Suprapubic skin (tissue), 4 donors: Measurements from ENCODE around the gene SIGLEC8. TPM values are rescaled to one million over a fixed set of nuclear protein-coding genes. Genes with fewer than 3 reads are reported as not detected.
"Not testable (repeated sequence)": the region's sequence is repeated elsewhere in the genome, so short reads cannot be mapped to it uniquely, and the experiment has no call there.

ENCODE experiments used
- DNase-seq, 2 donors: peaks; one replicate each; pipeline ENCODE4 v3.0.0-alpha.2; 2019; ENCODE audit warnings: low spot score in 2 of 2
- H3K27ac ChIP-seq: fragments of 200-600 bp; sonication (generic); one replicate; pipeline ENCODE4 v1.5.1; 2019
- H3K27me3 ChIP-seq: fragments of 200-600 bp; sonication (generic); one replicate; pipeline ENCODE4 v1.5.1; 2019
- H3K36me3 ChIP-seq: fragments of 200-600 bp; sonication (generic); one replicate; pipeline ENCODE4 v1.5.1; 2019
- H3K4me1 ChIP-seq: fragments of 200-600 bp; sonication (generic); one replicate; pipeline ENCODE4 v1.5.1; 2019
- H3K4me3 ChIP-seq: fragments of 200-600 bp; sonication (generic); one replicate; pipeline ENCODE4 v1.5.1; 2019; ENCODE audit warnings: mild to moderate bottlenecking
- H3K9me3 ChIP-seq: fragments of 200-600 bp; sonication (generic); one replicate; pipeline ENCODE4 v1.5.1; 2019
- CTCF ChIP-seq, 2 donors: fragments of 200-600 bp in 1 of 2; fragments of 450-650 bp in 1 of 2; sonication (generic) in 1 of 2; IDR thresholded peaks; one replicate each; pipeline ENCODE4 v1.5.1; 2016 to 2019; ENCODE audit warnings: antibody characterized with exemption in 2 of 2, mild to moderate bottlenecking in 1 of 2, moderate library complexity in 1 of 2
- EP300 ChIP-seq: sonication (generic); formaldehyde crosslinking; IDR thresholded peaks from one replicate; pipeline ENCODE4 v1.6.1; 2017; ENCODE audit warnings: antibody characterized with exemption
- POLR2A ChIP-seq, 2 donors: fragments of 450-650 bp; IDR thresholded peaks; one replicate each; pipeline ENCODE4 v1.6.1; 2017; ENCODE audit warnings: antibody characterized with exemption in 2 of 2, mild to moderate bottlenecking in 2 of 2, moderate library complexity in 2 of 2
- POLR2AphosphoS5 ChIP-seq, 3 donors: sonication (generic); formaldehyde crosslinking; IDR thresholded peaks; one replicate each; pipeline ENCODE4 v1.6.1; 2017; ENCODE audit warnings: antibody characterized with exemption in 3 of 3
- WGBS: methylation state at CpG from one replicate; pipeline ENCODE4 v1.1.5; 2018; 5-methylcytosine and 5-hydroxymethylcytosine counted together
- total RNA-seq, 4 donors: library from RNA; depleted of rRNA; stranded (reverse); fragments of >200 nt; gene quantifications; one replicate each; pipeline ENCODE4 v1.1.0, GENCODE V29; 2016

Gene SIGLEC8
- total RNA-seq, 4 donors from 2014 or later, result 0.21 to 1.0 TPM; not detected in 2

GRCh38 chr19:51469162-51469561, 10.9 kb upstream of the SIGLEC8 start:
- TF ChIP-seq EP300 (no peak), POLR2AphosphoS5 (IDR thresholded peaks at IDR 0.05) (no peak), CTCF (IDR thresholded peaks at IDR 0.05) (no peak), POLR2A (IDR thresholded peaks at IDR 0.05) (no peak)
- no peaks in the 10 kb centered on the region for H3K9me3 ChIP-seq
- peaks cover 23% of the 10 kb centered on the region for H3K27me3 ChIP-seq
- no peak overlapping the region for H3K27ac ChIP-seq
- DNase-seq, result peak in 1 of 2 donors; percentile 28
- H3K4me1 ChIP-seq, result no peaks in the 10 kb centered on the region
- no peak overlapping the region for H3K4me3 ChIP-seq
- H3K36me3 ChIP-seq, result no peaks in the 10 kb centered on the region
- 43% methylated on average over 4 of the region's 4 CpGs for WGBS

GRCh38 chr19:51468545-51468920, 10.3 kb upstream of the SIGLEC8 start:
- Histone ChIP-seq H3K4me1 (no peaks in the 10 kb centered on the region), H3K9me3 (no peaks in the 10 kb centered on the region), H3K27ac (no peak overlapping the region), H3K4me3 (no peak overlapping the region), H3K36me3 (no peaks in the 10 kb centered on the region), H3K27me3 (peaks cover 19% of the 10 kb centered on the region)
- WGBS, result 78% methylated on average over 2 of the region's 2 CpGs
- TF ChIP-seq CTCF (IDR thresholded peaks at IDR 0.05), result no peak
- no peak for TF ChIP-seq POLR2AphosphoS5 (IDR thresholded peaks at IDR 0.05)
- no peak for TF ChIP-seq POLR2A (IDR thresholded peaks at IDR 0.05)
- no peak for TF ChIP-seq EP300
- peak in 1 of 2 donors; percentile 24 for DNase-seq

- H3K36me3 ChIP-seq, result no peaks in the 10 kb centered on the region
- H3K27ac ChIP-seq, result no peak overlapping the region
- no peak overlapping the region for H3K4me3 ChIP-seq
- WGBS, result 76% methylated on average over 4 of the region's 4 CpGs
- no peaks in the 10 kb centered on the region for H3K9me3 ChIP-seq
- H3K4me1 ChIP-seq, result no peaks in the 10 kb centered on the region
- TF ChIP-seq CTCF (IDR thresholded peaks at IDR 0.05) (no peak), POLR2AphosphoS5 (IDR thresholded peaks at IDR 0.05) (no peak), EP300 (no peak), POLR2A (IDR thresholded peaks at IDR 0.05) (no peak)
- peak in 1 of 2 donors; percentile 50 for DNase-seq
- H3K27me3 ChIP-seq, result peaks cover 17% of the 10 kb centered on the region
Observed at GRCh38 chr19:51467864-51468544, 9.8 kb upstream of the SIGLEC8 start.

GRCh38 chr19:51466723-51467122, 8.5 kb upstream of the SIGLEC8 start:
- no peaks in the 10 kb centered on the region for H3K36me3 ChIP-seq
- no peaks in the 10 kb centered on the region for H3K4me1 ChIP-seq
- no peak overlapping the region for H3K27ac ChIP-seq
- H3K9me3 ChIP-seq, result no peaks in the 10 kb centered on the region
- no peak overlapping the region for H3K4me3 ChIP-seq
- WGBS, result 53% methylated on average over 3 of the region's 3 CpGs
- no peak for TF ChIP-seq POLR2AphosphoS5 (IDR thresholded peaks at IDR 0.05)
- no peak for TF ChIP-seq EP300
- no peak for TF ChIP-seq POLR2A (IDR thresholded peaks at IDR 0.05)
- no peak for TF ChIP-seq CTCF (IDR thresholded peaks at IDR 0.05)
- H3K27me3 ChIP-seq, result peaks cover 24% of the 10 kb centered on the region
- no peak for DNase-seq

- H3K27me3 ChIP-seq, result peaks cover 25% of the 10 kb centered on the region
- 29% methylated on average over 15 of the region's 33 CpGs for WGBS
- H3K4me3 ChIP-seq, H3K9me3 ChIP-seq, H3K36me3 ChIP-seq, DNase-seq, H3K27ac ChIP-seq, H3K4me1 ChIP-seq: not testable (repeated sequence)
Observed at GRCh38 chr19:51463976-51464581, 5.8 kb upstream of the SIGLEC8 start.
